Activated CD8-positive, alpha-beta memory T cell treated with anti-CD3 and anti-CD28 coated beads for 24 hours (primary cell): ENCODE data around the gene PMEPA1.
"Not testable (repeated sequence)": the region's sequence is repeated elsewhere in the genome, so short reads cannot be mapped to it uniquely, and the experiment has no call there.

Experiments
- DNase-seq: peaks from one replicate; pipeline ENCODE4 v3.0.0-alpha.2; 2020

The PMEPA1 gene

GRCh38 chr20:57649617-57650015 lies 60.2 kb downstream of the PMEPA1 start:
- no peak for DNase-seq

- DNase-seq, result no peak
These were observed 60.8 kb downstream of the PMEPA1 start for GRCh38 chr20:57648878-57649616.

- peak; percentile 33 for DNase-seq
These were observed 61.7 kb downstream of the PMEPA1 start for GRCh38 chr20:57647933-57648785.

GRCh38 chr20:57647006-57647932 lies 62.5 kb downstream of the PMEPA1 start:
- DNase-seq, result peak; percentile 40

- no peak for DNase-seq
These were observed 70.9 kb downstream of the PMEPA1 start for GRCh38 chr20:57638895-57639236.

GRCh38 chr20:57638173-57638894 lies 71.5 kb downstream of the PMEPA1 start:
- DNase-seq, result no peak

- DNase-seq, result no peak
These were observed 75.8 kb downstream of the PMEPA1 start for GRCh38 chr20:57633945-57634491.

- DNase-seq, result no peak
These were observed 77.5 kb downstream of the PMEPA1 start for GRCh38 chr20:57632286-57632685.

- no peak for DNase-seq
These were observed 79.8 kb downstream of the PMEPA1 start for GRCh38 chr20:57630061-57630460.

- DNase-seq, result peak; percentile 75
These were observed 80.3 kb downstream of the PMEPA1 start for GRCh38 chr20:57629491-57629901.

- DNase-seq, result not testable (repeated sequence)
These were observed 80.9 kb downstream of the PMEPA1 start for GRCh38 chr20:57628962-57629308.

- DNase-seq, result peak; percentile 75
These were observed 81.5 kb downstream of the PMEPA1 start for GRCh38 chr20:57628047-57628961.

- no peak for DNase-seq
These were observed 82.5 kb downstream of the PMEPA1 start for GRCh38 chr20:57627339-57627738.

- DNase-seq, result no peak
These were observed 83.8 kb downstream of the PMEPA1 start for GRCh38 chr20:57625978-57626377.

GRCh38 chr20:57625181-57625958 lies 84.4 kb downstream of the PMEPA1 start:
- DNase-seq, result no peak

- peak; percentile 32 for DNase-seq
These were observed 85.7 kb downstream of the PMEPA1 start for GRCh38 chr20:57624124-57624523.

GRCh38 chr20:57622579-57623381 lies 87.0 kb downstream of the PMEPA1 start:
- peak; percentile 81 for DNase-seq

GRCh38 chr20:57622201-57622570 lies 87.6 kb downstream of the PMEPA1 start:
- no peak for DNase-seq

GRCh38 chr20:57621421-57622200 lies 88.2 kb downstream of the PMEPA1 start:
- DNase-seq, result no peak
